ENCODE data around the gene FETUB. TPM values are rescaled to one million over a fixed set of nuclear protein-coding genes. Genes with fewer than 3 reads are reported as not detected.
A peak's percentile ranks its signal among the peaks of the same experiment; 100 is the strongest.

The FETUB gene
- total and polyA plus RNA-seq, 2 of the 4 experiments (the other 2 are of a cell fraction): not detected

DNA sequence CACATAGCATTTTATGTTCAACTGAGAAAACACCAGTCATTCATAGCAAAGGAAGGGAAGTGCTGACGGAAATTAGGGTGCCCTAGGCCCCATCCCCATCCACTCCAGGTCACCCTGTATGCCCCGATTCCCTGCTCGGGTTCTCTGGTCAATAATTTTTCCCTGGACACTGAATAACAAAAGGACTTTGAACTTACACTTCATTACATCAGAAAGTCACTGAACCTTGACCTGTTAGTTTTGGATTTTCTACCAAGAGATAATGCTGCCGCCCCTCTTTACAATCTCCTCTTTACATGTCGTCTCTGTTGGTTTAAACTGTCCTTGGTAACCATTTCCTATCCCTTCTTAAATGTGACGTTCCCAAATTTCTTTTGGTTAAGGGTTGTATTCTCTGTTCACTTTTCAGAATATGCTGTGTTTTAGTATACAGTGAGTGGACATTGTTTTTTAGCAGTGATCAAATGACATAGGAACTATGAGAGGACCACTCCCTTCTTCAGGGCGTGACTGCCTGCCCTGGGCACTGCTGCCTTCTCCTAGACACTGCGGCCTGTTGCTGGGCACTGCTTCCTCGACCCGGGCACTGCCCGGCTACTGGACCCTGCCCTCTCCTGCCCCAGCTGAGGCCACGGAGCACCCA lies 40.9 kb upstream of the FETUB start:
- no peak overlapping the region for H3K4me3 ChIP-seq (ENCODE audit: insufficient read depth, low read depth, low read length)
- no peak overlapping the region for H4K91ac ChIP-seq (ENCODE audit: insufficient read depth, low read depth, low read length)
- no peak overlapping the region for H3K18ac ChIP-seq (ENCODE audit: low read depth, low read length)
- H3K4me2 ChIP-seq (ENCODE audit: low read depth, low read length): no peak overlapping the region
- H3K23ac ChIP-seq (ENCODE audit: low read depth, low read length): no peak overlapping the region
- H3K27me3 ChIP-seq (ENCODE audit: control insufficient read depth, insufficient read depth, low read length): peaks cover 5% of the 10 kb centered on the region
- ATAC-seq (ENCODE audit: low read depth) (no peak), DNase-seq (no peak)
- H2BK120ac ChIP-seq (ENCODE audit: low read depth, low read length): no peak overlapping the region
- H3K4ac ChIP-seq (ENCODE audit: low read depth, low read length): no peak overlapping the region
- BruUV-seq (replicated peaks): no TSS peak
- TF ChIP-seq, protein P1, sequence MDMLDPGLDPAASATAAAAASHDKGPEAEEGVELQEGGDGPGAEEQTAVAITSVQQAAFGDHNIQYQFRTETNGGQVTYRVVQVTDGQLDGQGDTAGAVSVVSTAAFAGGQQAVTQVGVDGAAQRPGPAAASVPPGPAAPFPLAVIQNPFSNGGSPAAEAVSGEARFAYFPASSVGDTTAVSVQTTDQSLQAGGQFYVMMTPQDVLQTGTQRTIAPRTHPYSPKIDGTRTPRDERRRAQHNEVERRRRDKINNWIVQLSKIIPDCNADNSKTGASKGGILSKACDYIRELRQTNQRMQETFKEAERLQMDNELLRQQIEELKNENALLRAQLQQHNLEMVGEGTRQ (IDR thresholded peaks at IDR 0.05; ENCODE audit: low read depth, low read length): no peak
- TF ChIP-seq, protein P2, sequence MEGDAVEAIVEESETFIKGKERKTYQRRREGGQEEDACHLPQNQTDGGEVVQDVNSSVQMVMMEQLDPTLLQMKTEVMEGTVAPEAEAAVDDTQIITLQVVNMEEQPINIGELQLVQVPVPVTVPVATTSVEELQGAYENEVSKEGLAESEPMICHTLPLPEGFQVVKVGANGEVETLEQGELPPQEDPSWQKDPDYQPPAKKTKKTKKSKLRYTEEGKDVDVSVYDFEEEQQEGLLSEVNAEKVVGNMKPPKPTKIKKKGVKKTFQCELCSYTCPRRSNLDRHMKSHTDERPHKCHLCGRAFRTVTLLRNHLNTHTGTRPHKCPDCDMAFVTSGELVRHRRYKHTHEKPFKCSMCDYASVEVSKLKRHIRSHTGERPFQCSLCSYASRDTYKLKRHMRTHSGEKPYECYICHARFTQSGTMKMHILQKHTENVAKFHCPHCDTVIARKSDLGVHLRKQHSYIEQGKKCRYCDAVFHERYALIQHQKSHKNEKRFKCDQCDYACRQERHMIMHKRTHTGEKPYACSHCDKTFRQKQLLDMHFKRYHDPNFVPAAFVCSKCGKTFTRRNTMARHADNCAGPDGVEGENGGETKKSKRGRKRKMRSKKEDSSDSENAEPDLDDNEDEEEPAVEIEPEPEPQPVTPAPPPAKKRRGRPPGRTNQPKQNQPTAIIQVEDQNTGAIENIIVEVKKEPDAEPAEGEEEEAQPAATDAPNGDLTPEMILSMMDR (conservative IDR thresholded peaks at IDR 0.05; ENCODE audit: low read depth, low read length): no peak
- H2AK9ac ChIP-seq (replicated peaks; ENCODE audit: low read depth, low read length, poor library complexity): no peak overlapping the region
- H3K79me1 ChIP-seq (ENCODE audit: low read depth in 1 of 2, low read length in 2 of 2): no peaks in the 10 kb centered on the region
- H2BK5ac ChIP-seq (ENCODE audit: low read depth, low read length, poor library complexity, severe bottlenecking): no peak overlapping the region
- CTCF ChIA-PET: interaction anchor here (1.0 to 1.2 kb wide), 2 partner anchors 11 to 15 kb away, joined by 3 to 5 read pairs; no protein-coding TSS in a partner anchor
- no peak overlapping the region for H3K56ac ChIP-seq (ENCODE audit: extremely low read depth, insufficient read depth, low read length)
- no peak overlapping the region for H4K5ac ChIP-seq (ENCODE audit: low read depth, low read length)
- no peak overlapping the region for H2BK20ac ChIP-seq (ENCODE audit: low read depth, low read length)
- no peaks in the 10 kb centered on the region for H3K9me3 ChIP-seq (ENCODE audit: control insufficient read depth, insufficient read depth, low read length)
- POLR2A ChIA-PET (ENCODE audit: unreplicated experiment): no interaction called here
- H2BK15ac ChIP-seq (ENCODE audit: low read depth, low read length): no peak overlapping the region
- no peak overlapping the region for H3K27ac ChIP-seq (ENCODE audit: insufficient read depth, low read length)
- 100% methylated on average over 3 of the region's 12 CpGs; no CpG with 5 or more reads in 1 of the 2 experiments for WGBS, 2 experiments (ENCODE audit: extremely low coverage in 2 of 2, insufficient read length in 1 of 2)
- peak overlapping the region; percentile 16 for H2AFZ ChIP-seq (replicated peaks; ENCODE audit: low read length, poor library complexity)
- no peaks in the 10 kb centered on the region for H3K4me1 ChIP-seq (ENCODE audit: control insufficient read depth, insufficient read depth, low read length)
- no peak overlapping the region for H3K9ac ChIP-seq (ENCODE audit: low read depth, low read length)
- H2AK5ac ChIP-seq (ENCODE audit: low read depth, low read length): no peak overlapping the region
- no peaks in the 10 kb centered on the region for H3K36me3 ChIP-seq (ENCODE audit: control insufficient read depth, insufficient read depth, low read length)
- H4K20me1 ChIP-seq (ENCODE audit: insufficient read depth, low read length): no peaks in the 10 kb centered on the region
- dilution Hi-C loops (cut with HindIII; ENCODE audit: low sequenced_read_pairs, unreplicated experiment): no loop called here
- intact Hi-C loops (cut with micrococcal nuclease): no loop called here
- no peak overlapping the region for H4K8ac ChIP-seq (ENCODE audit: low read depth in 2 of 2, low read length in 2 of 2)
- in situ Hi-C loops (cut with MboI; ENCODE audit: low sequenced_read_pairs): no loop called here
- H3K9me1 ChIP-seq (ENCODE audit: insufficient read depth, low read length): no peaks in the 10 kb centered on the region
- no peak overlapping the region for H3K14ac ChIP-seq (replicated peaks; ENCODE audit: low read depth, low read length)

Data from IMR-90 (cell line).